Measurements from ENCODE around the gene MCM10. TPM values are rescaled to one million over a fixed set of nuclear protein-coding genes. Genes with fewer than 3 reads are reported as not detected.

MCM10 gene
- total and polyA plus RNA-seq, 10 of the 15 experiments (the other 5 are each of a cell fraction or from before 2014, with no cell fraction given): 5.8 to 35.1 (median 23.7) TPM

GRCh38 chr10:13225601-13226000 lies 64.2 kb downstream of the MCM10 start:
- Histone ChIP-seq H3K27ac (ENCODE audit: control insufficient read depth, insufficient read depth) (no peak overlapping the region), H3K9me3 (replicated peaks; ENCODE audit: control insufficient read depth, insufficient read depth, low read length) (no peaks in the 10 kb centered on the region), H3K4me1 (ENCODE audit: control insufficient read depth, insufficient read depth, low read length) (no peaks in the 10 kb centered on the region), H3K9ac (ENCODE audit: control insufficient read depth, insufficient read depth, low read length) (no peak overlapping the region), H3K4me3 (no peak overlapping the region), H3K79me2 (ENCODE audit: control insufficient read depth, insufficient read depth, low read length) (no peaks in the 10 kb centered on the region), H2AFZ (ENCODE audit: control insufficient read depth, low read depth, low read length) (no peak overlapping the region), H3K27me3 (replicated peaks in 1 of 2; ENCODE audit: control insufficient read depth in 2 of 2, insufficient read depth in 2 of 2, low read length in 1 of 2) (no peaks in the 10 kb centered on the region), H4K20me1 (ENCODE audit: control insufficient read depth, insufficient read depth) (no peaks in the 10 kb centered on the region), H3K4me2 (ENCODE audit: control insufficient read depth, insufficient read depth) (no peak overlapping the region), H3K36me3 (ENCODE audit: control insufficient read depth in 2 of 2, insufficient read depth in 2 of 2, low read length in 1 of 2) (no peaks in the 10 kb centered on the region)
- ChIA-PET CTCF (no interaction called here), SMC1A (ENCODE audit: uncharacterized antibody, unreplicated experiment) (no interaction called here), RAD21 (ENCODE audit: unreplicated experiment) (no interaction called here), POLR2A (no interaction called here)
- intact Hi-C loops (cut with micrococcal nuclease; ENCODE audit: unreplicated experiment): no loop called here
- in situ Hi-C loops (cut with MboI): no loop called here
- no TSS peak for BruUV-seq (replicated peaks)
- DNase-seq (ENCODE audit: low read depth, low spot score) (no peak), ATAC-seq (no peak), FAIRE-seq (no peak)
- 44% methylated on average over 5 of the region's 8 CpGs for WGBS (ENCODE audit: insufficient coverage, insufficient replicate concordance, low lambda C conversion rate, missing lambda C conversion rate)
- TF ChIP-seq BACH1 (IDR thresholded peaks at IDR 0.05; ENCODE audit: borderline replicate concordance) (no peak), ATF2 (IDR thresholded peaks at IDR 0.05; ENCODE audit: low read length) (no peak), SMAD1 (IDR thresholded peaks at IDR 0.05; ENCODE audit: low read depth, partially characterized antibody) (no peak), NFYA (IDR thresholded peaks at IDR 0.05; ENCODE audit: borderline replicate concordance, low read depth, low read length) (no peak), TARDBP (IDR thresholded peaks at IDR 0.05; ENCODE audit: borderline replicate concordance) (no peak), ZSCAN29 (IDR thresholded peaks at IDR 0.05) (no peak), E2F4 (IDR thresholded peaks at IDR 0.05; ENCODE audit: low read depth, low read length) (no peak), RB1 (IDR thresholded peaks at IDR 0.05; ENCODE audit: borderline replicate concordance) (no peak), ZBTB40 (IDR thresholded peaks at IDR 0.05; ENCODE audit: borderline replicate concordance) (no peak), IKZF2 (IDR thresholded peaks at IDR 0.05) (no peak), BMI1 (IDR thresholded peaks at IDR 0.05; ENCODE audit: borderline replicate concordance) (no peak), SP1 (IDR thresholded peaks at IDR 0.05; ENCODE audit: low read depth, low read length) (no peak), SIX5 (IDR thresholded peaks at IDR 0.05; ENCODE audit: low read depth, low read length, severe bottlenecking) (no peak), ESRRA (IDR thresholded peaks at IDR 0.05; ENCODE audit: low read length) (no peak), TBL1XR1 (IDR thresholded peaks at IDR 0.05; ENCODE audit: low read depth, low read length) (no peak), IKZF1 (conservative IDR thresholded peaks at IDR 0.05) (no peak)
- TF ChIP-seq, protein P1, sequence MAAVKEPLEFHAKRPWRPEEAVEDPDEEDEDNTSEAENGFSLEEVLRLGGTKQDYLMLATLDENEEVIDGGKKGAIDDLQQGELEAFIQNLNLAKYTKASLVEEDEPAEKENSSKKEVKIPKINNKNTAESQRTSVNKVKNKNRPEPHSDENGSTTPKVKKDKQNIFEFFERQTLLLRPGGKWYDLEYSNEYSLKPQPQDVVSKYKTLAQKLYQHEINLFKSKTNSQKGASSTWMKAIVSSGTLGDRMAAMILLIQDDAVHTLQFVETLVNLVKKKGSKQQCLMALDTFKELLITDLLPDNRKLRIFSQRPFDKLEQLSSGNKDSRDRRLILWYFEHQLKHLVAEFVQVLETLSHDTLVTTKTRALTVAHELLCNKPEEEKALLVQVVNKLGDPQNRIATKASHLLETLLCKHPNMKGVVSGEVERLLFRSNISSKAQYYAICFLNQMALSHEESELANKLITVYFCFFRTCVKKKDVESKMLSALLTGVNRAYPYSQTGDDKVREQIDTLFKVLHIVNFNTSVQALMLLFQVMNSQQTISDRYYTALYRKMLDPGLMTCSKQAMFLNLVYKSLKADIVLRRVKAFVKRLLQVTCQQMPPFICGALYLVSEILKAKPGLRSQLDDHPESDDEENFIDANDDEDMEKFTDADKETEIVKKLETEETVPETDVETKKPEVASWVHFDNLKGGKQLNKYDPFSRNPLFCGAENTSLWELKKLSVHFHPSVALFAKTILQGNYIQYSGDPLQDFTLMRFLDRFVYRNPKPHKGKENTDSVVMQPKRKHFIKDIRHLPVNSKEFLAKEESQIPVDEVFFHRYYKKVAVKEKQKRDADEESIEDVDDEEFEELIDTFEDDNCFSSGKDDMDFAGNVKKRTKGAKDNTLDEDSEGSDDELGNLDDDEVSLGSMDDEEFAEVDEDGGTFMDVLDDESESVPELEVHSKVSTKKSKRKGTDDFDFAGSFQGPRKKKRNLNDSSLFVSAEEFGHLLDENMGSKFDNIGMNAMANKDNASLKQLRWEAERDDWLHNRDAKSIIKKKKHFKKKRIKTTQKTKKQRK (IDR thresholded peaks at IDR 0.05; ENCODE audit: low read depth, low read length): no peak

All from GM12878 (cell line).